CD4-positive, alpha-beta T cell treated with Interleukin-2 at 100 ng/mL for 4 hours (primary cell): ENCODE measurements around the gene WDFY2.

ENCODE experiments used
- DNase-seq: peaks from one replicate; pipeline ENCODE4 v3.0.0-alpha.2; 2020; ENCODE audit warnings: low spot score

The WDFY2 gene

DNA sequence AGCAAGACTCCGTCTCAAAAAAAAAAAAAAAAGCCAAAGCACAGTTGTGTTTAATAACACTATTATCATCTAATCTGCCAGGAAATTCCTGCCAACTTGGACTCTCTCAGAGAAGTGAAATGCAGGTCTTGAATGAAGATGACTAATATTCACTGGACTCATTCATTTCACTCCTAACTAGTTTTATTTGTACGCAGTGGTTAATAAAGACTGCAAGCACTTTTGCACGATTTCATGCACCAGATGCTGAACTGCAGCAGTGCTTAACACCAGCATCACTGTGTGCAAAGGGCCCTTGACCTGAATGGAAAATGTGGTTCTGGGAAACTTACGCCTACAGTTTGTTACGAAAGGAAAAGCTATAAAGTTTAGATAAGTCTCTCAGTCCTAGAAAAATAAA lies 156.4 kb downstream of the WDFY2 start:
- DNase-seq, result no peak

DNA sequence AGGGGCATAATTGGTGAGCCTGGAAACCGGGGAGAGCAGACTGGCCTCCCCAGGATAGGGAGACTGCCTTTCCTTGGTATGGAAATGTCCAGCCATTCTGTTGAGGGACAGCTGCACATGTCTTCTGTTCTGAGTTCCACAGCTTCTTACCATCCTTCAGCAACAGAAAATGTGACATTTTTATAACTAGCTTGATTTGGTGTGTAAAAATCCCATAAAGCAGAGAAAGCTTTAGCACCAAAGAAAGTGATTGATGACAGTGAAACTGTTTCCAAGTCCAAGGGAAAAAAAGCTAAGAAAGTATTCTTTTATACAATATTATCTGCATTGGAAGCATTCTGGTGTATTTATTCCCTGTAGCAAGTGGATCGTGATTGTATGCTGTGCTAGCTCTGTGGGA lies 157.8 kb downstream of the WDFY2 start:
- DNase-seq, result no peak

DNA sequence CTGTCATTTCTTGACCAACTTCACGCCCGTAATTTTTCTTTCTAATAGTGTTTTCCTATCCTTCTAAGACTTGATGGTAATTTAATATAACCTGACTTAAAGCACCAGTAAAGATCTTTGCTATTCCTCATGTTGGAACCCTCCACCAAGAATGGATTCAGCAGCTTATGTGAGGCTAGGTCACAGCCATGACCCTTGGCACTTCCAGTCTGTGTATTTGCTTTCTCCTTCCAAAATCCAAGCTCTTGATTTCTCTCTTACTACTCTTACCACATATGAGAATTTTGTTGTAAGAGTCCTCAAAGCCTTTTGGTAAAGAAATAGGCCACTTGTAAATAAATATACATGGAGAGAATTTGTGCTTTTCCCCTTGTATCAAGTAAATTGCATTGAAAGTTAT lies 158.3 kb downstream of the WDFY2 start:
- no peak for DNase-seq

DNA sequence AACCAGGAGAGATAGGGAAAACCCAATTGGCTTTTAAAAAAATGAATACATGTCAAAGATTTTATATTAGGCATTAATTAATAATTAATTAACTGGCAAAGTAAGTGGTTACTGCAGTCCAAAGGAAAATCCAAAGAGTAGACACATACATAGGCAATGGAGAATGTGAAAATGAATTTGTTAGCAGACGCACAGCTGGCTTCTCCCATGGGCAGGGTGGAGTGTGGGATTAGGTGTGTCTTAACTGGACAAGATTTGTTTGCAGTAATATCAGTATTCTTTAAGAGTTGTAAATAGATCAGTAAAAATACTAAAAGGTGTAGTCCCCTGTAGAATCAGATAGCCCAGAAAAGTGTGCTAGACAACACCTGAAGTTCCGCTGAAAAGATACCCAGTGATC lies 161.0 kb downstream of the WDFY2 start:
- no peak for DNase-seq

DNA sequence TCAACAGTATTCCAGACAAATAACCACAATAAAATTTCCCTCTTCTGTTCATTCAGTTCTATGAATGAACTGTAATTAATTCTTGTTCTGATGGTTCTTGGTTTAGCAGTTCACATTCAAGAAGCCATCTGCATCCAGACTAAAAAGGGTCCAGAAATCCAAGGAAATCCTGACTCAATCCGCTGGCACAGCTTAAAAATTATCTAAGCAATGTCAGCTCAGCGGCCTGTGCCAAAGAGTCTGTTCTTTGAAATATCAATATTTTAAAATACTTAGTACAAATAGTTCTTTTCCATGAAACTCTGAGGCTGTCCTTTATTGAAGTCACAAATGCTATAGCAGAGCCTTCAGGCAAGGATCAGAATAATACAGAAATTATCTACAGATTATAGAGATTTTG lies 162.5 kb downstream of the WDFY2 start:
- no peak for DNase-seq

DNA sequence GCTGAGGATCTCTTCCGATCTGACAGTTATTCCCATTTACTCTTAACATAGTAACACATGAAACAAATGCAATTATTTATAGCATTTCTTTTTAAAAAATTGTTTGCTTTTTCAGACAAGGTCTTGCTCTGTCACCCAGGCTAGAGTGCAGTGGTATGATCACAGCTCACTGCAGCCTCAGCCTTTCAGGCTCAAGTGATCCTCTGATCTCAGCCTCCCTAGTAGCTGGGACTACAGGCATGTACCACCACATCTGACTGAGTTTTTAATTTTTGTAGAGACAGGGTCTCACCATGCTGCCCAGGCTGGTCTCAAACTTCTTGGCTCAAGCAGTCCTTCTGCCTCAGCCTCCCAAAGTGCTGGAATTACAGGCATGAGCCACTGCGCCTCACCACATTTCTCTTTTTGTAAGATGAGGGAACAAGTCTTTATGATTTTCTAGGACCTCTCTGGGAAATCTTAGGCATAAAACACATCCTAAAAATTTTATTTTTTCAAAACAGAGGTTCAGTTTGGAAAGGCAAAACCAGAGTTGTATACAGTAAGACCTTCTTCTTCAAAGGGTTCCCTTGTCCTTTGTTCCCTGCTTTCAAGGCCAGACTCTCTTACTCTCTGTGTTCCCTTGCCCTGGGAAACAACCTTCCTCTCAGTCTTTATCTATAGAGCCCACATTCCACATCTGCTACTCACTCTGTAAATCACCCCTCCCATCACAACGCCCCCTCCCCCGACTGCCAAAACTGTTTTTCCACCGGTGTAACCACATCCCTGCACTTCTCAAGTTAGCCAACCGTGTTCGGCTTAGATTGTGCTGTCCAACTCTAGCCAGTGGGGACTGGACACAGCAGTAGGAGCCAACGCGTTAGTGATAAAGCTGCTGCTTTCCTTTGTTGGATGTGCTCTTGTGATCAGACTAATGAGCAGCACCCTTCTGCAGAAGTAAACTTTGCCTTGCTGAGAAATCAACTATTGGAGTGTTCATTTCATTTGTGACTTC lies 163.5 kb downstream of the WDFY2 start:
- DNase-seq, result no peak

DNA sequence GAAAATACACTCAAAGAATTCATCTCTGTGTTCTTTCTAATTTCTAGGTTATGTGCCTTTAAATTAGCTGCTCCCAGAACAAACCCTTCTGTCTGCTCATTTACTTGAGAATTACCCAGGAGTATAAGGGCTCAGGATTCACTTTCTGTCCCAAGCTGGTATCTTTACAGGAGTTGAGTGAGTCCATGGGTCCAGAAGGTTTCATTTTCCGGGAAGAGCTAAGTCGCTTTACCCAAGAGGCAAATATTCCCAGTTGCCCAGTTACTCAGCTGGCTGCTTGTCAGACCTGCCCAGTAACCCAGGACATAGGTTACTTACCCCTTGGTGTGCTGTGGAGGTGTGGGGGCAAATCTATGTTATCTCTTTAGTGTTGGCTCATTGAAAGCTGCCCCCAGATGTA lies 172.4 kb downstream of the WDFY2 start:
- DNase-seq, result no peak

DNA sequence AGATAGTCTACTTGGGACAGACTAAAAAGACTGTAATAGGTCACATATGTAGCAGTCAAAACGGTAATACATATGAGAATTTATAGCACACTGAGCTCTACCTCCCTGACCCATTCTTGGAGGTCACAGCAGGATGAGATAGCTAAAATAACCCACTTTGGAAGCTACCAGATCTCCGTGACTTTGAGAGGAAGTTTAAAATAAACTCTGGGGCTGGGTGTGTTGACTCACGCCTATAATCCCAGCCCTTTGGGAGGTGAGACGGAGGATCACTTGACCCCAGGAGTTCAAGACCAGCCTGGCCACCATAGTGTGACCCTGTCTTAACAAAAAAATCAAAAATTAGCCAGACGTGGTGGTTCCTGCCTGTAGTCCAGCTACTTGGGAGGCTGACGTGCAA lies 174.4 kb downstream of the WDFY2 start:
- DNase-seq, result no peak

DNA sequence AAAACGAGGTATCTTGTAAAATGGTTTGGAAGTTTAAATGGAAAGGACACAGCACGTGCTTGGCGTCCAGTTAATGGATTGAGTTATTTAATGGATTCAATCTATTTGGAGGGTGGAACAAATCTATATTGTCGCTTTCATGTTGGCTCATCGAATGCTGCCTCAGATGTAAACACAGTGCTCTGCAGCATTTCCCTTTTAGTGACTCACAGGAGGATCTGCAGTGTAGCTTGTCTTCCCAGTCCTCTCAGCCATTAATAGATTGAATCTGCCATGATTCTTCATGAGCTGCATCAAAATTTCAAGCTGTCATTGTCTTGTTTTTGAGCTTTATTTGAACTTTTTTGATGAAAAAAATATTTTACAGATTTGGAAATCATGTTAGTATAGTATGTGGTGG lies 175.0 kb downstream of the WDFY2 start:
- DNase-seq, result no peak

DNA sequence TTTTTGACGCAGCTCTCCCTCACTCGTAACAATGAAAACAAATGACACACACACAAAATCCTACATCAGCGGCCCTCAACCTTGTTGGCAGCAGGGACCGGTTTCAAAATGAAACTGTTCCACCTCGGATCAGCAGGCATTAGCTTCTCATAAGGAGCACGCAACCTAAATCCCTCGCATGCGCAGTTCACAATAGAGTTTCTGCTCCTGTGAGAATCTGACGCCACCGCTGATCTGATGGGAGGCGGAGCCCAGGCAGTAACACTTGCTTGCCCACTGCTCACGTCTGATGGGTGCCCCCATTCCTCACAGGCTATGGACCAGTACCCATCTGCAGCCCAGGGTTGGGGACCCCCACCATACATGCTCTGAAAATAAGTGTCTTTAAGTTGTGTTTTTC lies 176.3 kb downstream of the WDFY2 start:
- no peak for DNase-seq

DNA sequence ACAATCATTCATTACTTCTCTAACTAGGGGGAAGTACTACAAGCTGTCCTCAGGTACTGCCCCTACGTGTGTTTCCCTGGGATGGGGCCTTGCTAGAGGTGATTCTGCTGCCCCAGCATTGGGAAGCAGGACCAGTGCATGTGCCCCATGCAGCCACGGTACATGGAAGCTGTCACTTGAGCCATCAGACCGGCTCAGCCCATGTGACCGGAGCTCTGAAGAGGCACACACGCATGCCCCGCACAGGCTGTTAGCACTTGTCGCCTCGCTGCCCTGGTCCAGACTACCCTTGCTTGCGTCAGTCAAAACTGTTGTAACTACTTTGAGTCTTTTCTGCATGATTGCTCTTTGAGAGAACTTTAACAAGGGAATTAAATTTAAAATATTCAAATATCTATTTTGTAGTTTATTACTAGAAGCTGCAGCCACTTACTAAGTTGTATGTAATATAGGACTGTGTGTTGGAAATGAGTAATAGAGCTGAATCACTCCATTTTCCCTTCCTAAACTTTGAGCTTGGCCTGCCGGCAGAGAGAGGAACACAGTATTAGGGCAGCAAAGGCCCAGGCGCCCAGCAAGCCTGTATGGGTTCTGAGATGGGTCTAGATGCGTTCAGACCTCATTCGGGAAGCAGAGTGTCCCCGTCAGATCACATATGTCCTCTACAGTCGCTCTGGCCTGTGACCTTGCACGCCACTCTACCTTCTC lies 177.5 kb downstream of the WDFY2 start:
- no peak for DNase-seq

DNA sequence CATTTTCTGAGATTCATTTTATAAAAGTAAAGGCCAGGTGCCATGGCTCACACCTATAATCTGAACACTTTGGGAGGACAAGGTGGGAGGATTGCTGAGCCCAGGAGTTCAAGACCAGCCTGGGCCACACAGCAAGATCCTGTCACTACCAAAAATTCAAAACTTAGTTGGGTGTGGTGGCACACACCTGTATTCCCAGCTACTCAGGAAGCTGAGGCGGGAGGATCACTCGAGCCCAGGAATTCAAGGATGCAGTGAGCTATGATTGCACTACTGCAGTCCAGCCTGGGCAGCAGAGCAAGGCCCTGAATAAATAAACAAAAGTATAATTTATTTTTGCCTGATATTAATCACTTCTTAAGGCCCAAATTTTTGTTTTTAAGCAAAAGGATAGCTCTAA lies 179.2 kb downstream of the WDFY2 start:
- DNase-seq, result no peak

DNA sequence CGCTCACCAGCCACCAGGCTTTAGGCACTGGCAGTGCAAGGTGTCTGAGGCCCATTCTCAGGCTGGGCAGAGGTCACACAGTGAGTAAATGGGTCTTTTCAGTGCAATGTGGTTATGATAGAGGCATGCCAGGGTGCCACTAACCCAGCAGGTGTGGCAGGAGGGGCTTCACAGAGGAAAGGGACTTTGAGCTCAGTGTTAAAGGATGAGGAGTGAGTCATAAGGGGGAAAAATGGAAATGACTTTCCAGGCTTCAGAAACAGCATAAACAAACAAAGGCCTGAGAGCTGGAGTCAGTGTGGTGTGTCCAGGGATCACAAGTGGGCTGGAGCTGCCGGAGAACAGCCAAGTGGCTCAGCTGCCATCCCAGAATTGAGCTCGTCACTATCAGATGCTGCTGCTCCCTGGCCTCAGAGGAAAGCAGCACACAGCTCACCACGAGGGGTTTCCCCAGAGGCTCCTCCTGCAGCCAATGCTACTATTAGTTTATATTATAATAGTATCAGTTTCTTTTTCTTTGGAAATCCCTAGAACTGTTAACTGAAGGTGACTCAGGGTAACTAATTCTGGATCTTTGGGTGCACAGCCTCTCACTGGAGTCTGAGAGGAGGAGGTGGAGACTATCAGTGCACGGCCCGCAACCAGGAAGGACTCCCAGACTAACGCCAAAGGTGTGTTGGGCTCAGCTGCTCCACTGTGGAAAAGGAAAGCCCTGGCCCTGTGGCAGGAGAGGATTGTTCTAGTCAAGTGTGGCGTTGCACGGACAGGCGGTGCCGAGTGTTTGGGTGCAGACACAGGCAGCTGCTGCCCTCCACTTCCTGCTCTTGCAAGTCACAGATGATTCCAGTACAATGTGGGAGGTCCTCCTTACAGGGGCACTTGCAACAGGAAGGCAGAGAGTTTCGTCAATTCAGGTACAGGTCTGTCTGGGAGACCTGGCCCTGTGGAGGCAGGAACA lies 180.2 kb downstream of the WDFY2 start:
- DNase-seq, result peak; percentile 68

DNA sequence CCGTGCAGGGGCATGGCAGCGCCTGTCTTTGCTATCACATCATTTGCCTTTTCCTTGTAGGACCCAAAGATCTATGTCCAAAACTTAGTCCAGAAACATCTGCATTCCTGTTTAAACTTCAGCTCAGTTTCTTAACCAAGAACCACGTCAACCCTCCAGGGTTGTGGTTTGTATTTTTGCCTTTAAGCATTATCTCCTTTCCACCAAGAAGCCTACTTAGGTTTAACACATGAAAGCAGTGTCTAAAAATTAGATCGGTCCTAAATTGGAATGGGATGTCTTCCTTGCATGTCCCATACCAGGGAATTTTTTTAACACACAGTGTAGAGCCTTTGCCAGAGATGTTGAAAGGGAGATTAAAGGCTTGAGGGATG lies 180.9 kb downstream of the WDFY2 start:
- DNase-seq, result no peak

DNA sequence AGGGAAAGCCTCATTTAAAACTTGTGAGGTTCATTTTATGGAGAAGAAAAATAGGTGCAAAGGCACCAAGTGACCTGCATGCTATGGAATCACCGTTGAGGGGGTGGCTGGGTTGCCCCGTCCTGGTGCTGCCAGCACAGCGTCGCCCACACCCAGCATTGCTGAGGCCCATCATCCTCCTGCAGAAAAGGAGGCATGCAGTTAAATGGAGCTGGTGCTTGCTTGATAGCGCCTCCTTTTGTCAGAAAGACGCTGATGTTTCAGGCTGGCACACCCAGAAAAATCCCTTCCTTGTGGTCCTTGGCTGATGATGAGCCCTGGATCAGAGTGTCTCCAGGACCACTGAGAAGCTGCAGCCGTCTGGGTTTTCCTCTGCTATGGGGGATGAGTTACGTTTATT lies 182.8 kb downstream of the WDFY2 start:
- DNase-seq, result no peak

DNA sequence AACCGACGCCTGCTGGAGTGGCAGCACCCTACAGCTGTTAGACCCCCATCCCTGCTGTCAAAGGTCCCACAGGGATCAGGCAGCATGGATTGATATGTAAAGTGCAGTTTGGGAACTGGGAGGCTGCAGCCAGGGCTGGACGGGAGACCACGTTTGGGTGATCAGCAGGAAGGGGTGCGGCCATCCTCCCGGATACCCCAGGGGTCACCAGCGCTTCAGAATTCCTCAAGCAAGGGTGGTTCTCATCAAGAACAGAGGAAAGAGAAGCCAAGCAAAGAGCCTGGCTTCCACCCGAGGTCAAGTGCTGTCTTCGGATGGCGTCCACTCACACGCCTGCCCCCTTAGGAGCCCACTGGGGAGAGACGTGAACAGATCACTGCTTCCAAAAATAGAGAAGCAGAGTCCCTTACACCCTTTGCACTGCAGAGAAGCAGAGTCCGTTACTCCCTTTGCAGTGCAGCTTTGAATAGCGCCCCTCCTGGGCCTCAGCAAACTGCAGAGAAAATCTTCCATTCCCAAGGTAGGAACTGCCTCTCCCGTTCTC lies 184.2 kb downstream of the WDFY2 start:
- no peak for DNase-seq

DNA sequence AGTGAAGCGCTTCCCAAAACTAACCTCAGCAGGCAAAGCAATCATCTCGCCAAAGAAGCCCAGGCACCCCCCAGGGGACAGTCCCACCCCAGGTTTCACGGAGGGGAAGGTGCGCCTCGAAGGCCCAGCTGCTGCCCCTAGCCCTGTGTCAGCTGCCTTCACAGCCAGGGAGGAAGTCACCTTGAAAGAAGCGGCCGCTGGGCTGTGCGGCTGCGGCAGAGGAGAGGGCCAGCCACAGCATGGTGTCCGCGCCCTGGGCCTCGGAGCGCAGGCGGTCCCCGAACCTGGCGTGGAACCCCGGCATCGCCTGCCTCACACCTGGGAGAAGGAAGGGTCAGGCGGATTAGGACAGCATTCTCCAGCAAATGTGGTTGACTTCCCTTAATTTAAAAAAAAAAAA lies 184.7 kb downstream of the WDFY2 start:
- no peak for DNase-seq

DNA sequence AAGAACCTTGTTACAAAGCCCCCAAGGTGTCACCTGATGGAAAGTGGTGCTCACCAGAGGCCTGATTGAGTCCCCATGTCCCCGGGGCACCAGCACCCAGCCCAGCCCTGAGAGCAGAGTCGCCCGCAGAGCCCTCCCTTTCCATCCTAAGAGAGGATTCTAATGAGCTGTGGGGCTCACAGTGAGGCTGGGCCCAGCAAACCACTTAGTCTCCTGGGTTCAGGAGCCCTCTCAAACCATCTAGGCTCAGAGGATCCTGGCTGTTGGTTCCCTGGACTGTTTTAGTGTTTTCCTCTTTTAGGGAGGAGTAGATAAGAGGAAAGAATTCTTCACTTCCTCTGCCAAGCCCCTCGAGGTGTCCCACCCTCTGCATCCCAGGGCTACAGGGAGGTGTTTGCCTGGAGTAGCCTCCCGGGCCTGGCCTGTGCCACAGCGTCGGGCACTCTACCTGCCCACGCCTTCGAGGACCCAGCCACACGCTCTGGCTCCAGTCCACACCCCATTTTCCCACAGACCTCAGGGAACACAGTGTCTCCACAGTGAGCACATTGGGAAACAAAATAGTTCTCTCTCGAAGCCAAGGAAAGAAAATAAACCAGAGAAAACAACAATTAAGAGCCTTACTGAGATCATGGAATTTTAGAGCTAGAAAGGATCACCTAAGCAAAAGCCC lies 185.3 kb downstream of the WDFY2 start:
- DNase-seq, result no peak

DNA sequence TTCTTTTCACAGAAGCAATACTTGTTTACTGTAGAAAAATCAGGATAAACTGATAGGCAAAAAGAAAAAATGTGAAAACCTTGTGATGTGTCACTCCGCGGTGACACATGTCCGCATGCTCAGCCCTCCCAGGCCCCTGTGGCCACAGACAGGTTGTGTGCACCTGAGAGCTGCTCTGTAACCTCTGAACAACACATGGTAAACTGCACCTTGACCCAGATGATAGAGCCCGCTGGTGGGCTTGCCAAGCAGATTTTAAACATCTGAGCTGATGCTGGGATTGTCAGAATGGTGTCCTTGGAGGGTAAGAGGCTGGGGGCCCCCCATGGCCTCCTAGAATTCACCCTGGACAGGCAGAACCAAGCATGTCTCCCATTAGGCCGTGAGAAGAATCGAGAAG lies 185.9 kb downstream of the WDFY2 start:
- no peak for DNase-seq

DNA sequence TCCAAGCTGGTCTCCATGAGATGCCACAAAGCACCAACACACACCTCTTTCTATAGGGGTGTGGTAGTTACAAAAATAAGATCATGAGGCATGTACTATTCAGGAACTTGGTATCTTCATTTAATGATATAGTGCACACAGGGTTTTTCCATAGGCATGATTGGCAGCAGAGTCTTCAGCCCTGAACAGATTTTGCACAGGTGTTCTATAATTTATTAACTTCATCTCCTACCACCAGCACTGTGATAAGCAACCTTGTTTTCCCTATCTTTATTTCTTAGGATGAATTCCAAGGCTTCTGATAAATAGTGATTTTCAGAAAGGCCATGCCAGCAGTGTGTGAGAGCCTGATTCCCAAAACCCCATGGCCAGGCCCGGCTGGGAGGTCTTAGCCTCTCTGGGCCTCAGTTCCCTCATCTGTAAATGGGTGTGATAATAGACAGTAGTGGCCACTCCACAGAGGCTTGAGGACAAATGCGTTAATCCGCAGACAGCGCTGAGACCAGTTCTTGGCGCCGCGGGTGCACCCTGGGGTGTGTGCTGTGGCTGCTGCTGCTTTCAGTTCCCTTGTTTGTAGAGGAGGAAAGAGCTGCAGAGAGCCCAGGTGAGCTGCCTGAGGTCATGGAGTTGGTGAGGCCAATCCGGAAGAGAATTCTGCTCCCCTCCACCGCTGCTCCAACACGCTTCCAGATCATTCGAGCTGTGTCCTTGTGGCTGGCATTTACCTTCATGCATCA lies 186.6 kb downstream of the WDFY2 start:
- no peak for DNase-seq
